ENCODE results near the gene DUSP5.
"Not testable (repeated sequence)": the region's sequence is repeated elsewhere in the genome, so short reads cannot be mapped to it uniquely, and the experiment has no call there.

The DUSP5 gene

GRCh38 chr10:110527731-110528171 is 30.0 kb downstream of the DUSP5 start:
- H3K4me3 ChIP-seq (ENCODE audit: low read depth, low read length), result no peak overlapping the region
- TF ChIP-seq CTCF (IDR thresholded peaks at IDR 0.05; ENCODE audit: control insufficient read depth, extremely low read depth, insufficient read depth), result no peak
- DNase-seq (ENCODE audit: low read depth), result no peak

GRCh38 chr10:110528224-110528996 is 30.7 kb downstream of the DUSP5 start:
- no peak for TF ChIP-seq CTCF (IDR thresholded peaks at IDR 0.05; ENCODE audit: control insufficient read depth, extremely low read depth, insufficient read depth)
- no peak for DNase-seq (ENCODE audit: low read depth)
- no peak overlapping the region for H3K4me3 ChIP-seq (ENCODE audit: low read depth, low read length)

- not testable (repeated sequence) for H3K4me3 ChIP-seq (ENCODE audit: low read depth, low read length); DNase-seq (ENCODE audit: low read depth)
These were observed 31.4 kb downstream of the DUSP5 start for GRCh38 chr10:110528997-110529524.

- DNase-seq (ENCODE audit: low read depth), result no peak
- no peak overlapping the region for H3K4me3 ChIP-seq (ENCODE audit: low read depth, low read length)
- no peak for TF ChIP-seq CTCF (IDR thresholded peaks at IDR 0.05; ENCODE audit: control insufficient read depth, extremely low read depth, insufficient read depth)
These were observed 31.9 kb downstream of the DUSP5 start for GRCh38 chr10:110529596-110530011.

GRCh38 chr10:110530131-110530831 is 32.6 kb downstream of the DUSP5 start:
- no peak overlapping the region for H3K4me3 ChIP-seq (ENCODE audit: low read depth, low read length)
- DNase-seq (ENCODE audit: low read depth), result no peak
- no peak for TF ChIP-seq CTCF (IDR thresholded peaks at IDR 0.05; ENCODE audit: control insufficient read depth, extremely low read depth, insufficient read depth)

GRCh38 chr10:110531687-110532086 is 34.0 kb downstream of the DUSP5 start:
- no peak for DNase-seq (ENCODE audit: low read depth)
- no peak overlapping the region for H3K4me3 ChIP-seq (ENCODE audit: low read depth, low read length)
- TF ChIP-seq CTCF (IDR thresholded peaks at IDR 0.05; ENCODE audit: control insufficient read depth, extremely low read depth, insufficient read depth), result no peak

- H3K4me3 ChIP-seq (ENCODE audit: low read depth, low read length); DNase-seq (ENCODE audit: low read depth): not testable (repeated sequence)
These were observed 34.9 kb downstream of the DUSP5 start for GRCh38 chr10:110532628-110533027.
